Liver (tissue), 9 donors: Measurements from ENCODE around the gene KIF3B. TPM values are rescaled to one million over a fixed set of nuclear protein-coding genes. Genes with fewer than 3 reads are reported as not detected.

Experiments used
- DNase-seq: peaks from one replicate; pipeline ENCODE4 v3.0.0-alpha.2; 2017; ENCODE audit warnings: low spot score
- H3K27ac ChIP-seq, 2 donors: one replicate each; pipeline ENCODE4 v1.7.0; 2013; ENCODE audit warnings: inconsistent platforms in 2 of 2, low read length in 2 of 2, control low read depth in 1 of 2, low read depth in 1 of 2, mild to moderate bottlenecking in 1 of 2
- H3K27me3 ChIP-seq, 4 donors: one replicate each; pipeline versions ENCODE4 v1.6.1 to v1.7.0; 2013; ENCODE audit warnings: low read length in 3 of 4, inconsistent platforms in 1 of 4, mild to moderate bottlenecking in 1 of 4, moderate library complexity in 1 of 4; ENCODE audit not compliant: control insufficient read depth in 4 of 4, insufficient read depth in 4 of 4
- H3K36me3 ChIP-seq, 4 donors: one replicate each; pipeline versions ENCODE4 v1.6.1 to v1.7.0; 2013; ENCODE audit warnings: low read length in 3 of 4, mild to moderate bottlenecking in 3 of 4, low read depth in 1 of 4, moderate library complexity in 1 of 4; ENCODE audit not compliant: control insufficient read depth in 4 of 4, insufficient read depth in 3 of 4
- H3K4me1 ChIP-seq, 4 donors: one replicate each; pipeline versions ENCODE4 v1.6.1 to v1.7.0; 2013; ENCODE audit warnings: low read length in 3 of 4, mild to moderate bottlenecking in 3 of 4, moderate library complexity in 1 of 4; ENCODE audit not compliant: control insufficient read depth in 4 of 4, insufficient read depth in 4 of 4
- H3K4me3 ChIP-seq, 3 donors: one replicate each; pipeline versions ENCODE4 v1.6.1 to v1.7.0; 2013; ENCODE audit warnings: low read length in 3 of 3, control low read depth in 1 of 3, low read depth in 1 of 3, mild to moderate bottlenecking in 1 of 3
- H3K9ac ChIP-seq, 2 donors: one replicate each; pipeline ENCODE4 v1.7.0; 2013; ENCODE audit warnings: low read length in 2 of 2, mild to moderate bottlenecking in 2 of 2, moderate library complexity in 2 of 2, control low read depth in 1 of 2, low read depth in 1 of 2
- H3K9me3 ChIP-seq, 4 donors: one replicate each; pipeline versions ENCODE4 v1.6.1 to v1.7.0; 2013; ENCODE audit warnings: low read length in 3 of 4; ENCODE audit not compliant: control insufficient read depth in 4 of 4
- ATF3 ChIP-seq: IDR thresholded peaks from 2 replicates; pipeline ENCODE4 v1.6.1; 2016; ENCODE audit warnings: antibody characterized with exemption
- CTCF ChIP-seq: fragments of 150-350 bp; IDR thresholded peaks from 2 replicates; pipeline ENCODE4 v1.5.1; 2017; ENCODE audit warnings: improper control_type of control experiment, low read depth, low read length; ENCODE audit not compliant: missing input control
- EGR1 ChIP-seq, 2 donors: IDR thresholded peaks; 2 replicates each; pipeline ENCODE4 v1.6.1; 2016 to 2018; ENCODE audit warnings: antibody characterized with exemption in 2 of 2, low read depth in 2 of 2
- GABPA ChIP-seq, 2 donors: IDR thresholded peaks in 1 of 2; conservative IDR thresholded peaks in 1 of 2; 2 replicates each; pipeline ENCODE4 v1.6.1; 2016; ENCODE audit warnings: antibody characterized with exemption in 2 of 2, mild to moderate bottlenecking in 1 of 2, moderate library complexity in 1 of 2
- HNF4A ChIP-seq, 2 donors: conservative IDR thresholded peaks; 2 replicates each; pipeline ENCODE4 v1.6.1; 2016; ENCODE audit warnings: antibody characterized with exemption in 2 of 2, mild to moderate bottlenecking in 2 of 2
- HNF4G ChIP-seq: IDR thresholded peaks from 2 replicates; pipeline ENCODE4 v1.6.1; 2016; ENCODE audit warnings: antibody characterized with exemption
- JUND ChIP-seq, 2 donors: IDR thresholded peaks; 2 replicates each; pipeline ENCODE4 v1.6.1; 2016; ENCODE audit warnings: antibody characterized with exemption in 2 of 2
- MAX ChIP-seq: IDR thresholded peaks from 2 replicates; pipeline ENCODE4 v1.6.1; 2016; ENCODE audit warnings: antibody characterized with exemption
- NR2F2 ChIP-seq: IDR thresholded peaks from 2 replicates; pipeline ENCODE4 v1.6.1; 2016; ENCODE audit warnings: antibody characterized with exemption
- RXRA ChIP-seq, 2 donors: IDR thresholded peaks; 2 replicates each; pipeline ENCODE4 v1.6.1; 2017 to 2018; ENCODE audit warnings: antibody characterized with exemption in 2 of 2, mild to moderate bottlenecking in 1 of 2
- SP1 ChIP-seq: IDR thresholded peaks from 2 replicates; pipeline ENCODE4 v1.6.1; 2018; ENCODE audit warnings: antibody characterized with exemption, mild to moderate bottlenecking
- TAF1 ChIP-seq: conservative IDR thresholded peaks from 2 replicates; pipeline ENCODE4 v1.6.1; 2016; ENCODE audit warnings: antibody characterized with exemption, mild to moderate bottlenecking
- YY1 ChIP-seq: IDR thresholded peaks from 2 replicates; pipeline ENCODE4 v1.6.1; 2016; ENCODE audit warnings: antibody characterized with exemption, mild to moderate bottlenecking
- WGBS: extraction: QIAGEN DNeasy Blood & Tissue Kit; methylation state at CpG from one replicate; pipeline ENCODE4 v1.1.7; 2013; 5-methylcytosine and 5-hydroxymethylcytosine counted together
- polyA plus RNA-seq, 2 donors: library from polyadenylated mRNA; stranded (reverse) in 1 of 2; unstranded in 1 of 2; fragments of 200-250 nt in 1 of 2; fragments of >200 nt in 1 of 2; fragmentation: Nextera tagmentation in 1 of 2; extraction: Ambion mirVana in 1 of 2; gene quantifications; one replicate each; pipeline versions ENCODE4 v1.2.1 to v1.2.3, GENCODE V29; 2013 to 2015
- total RNA-seq, 2 donors: library from RNA; depleted of rRNA; stranded (reverse); fragments of >200 nt; gene quantifications; one replicate each; pipeline ENCODE4 v1.2.3, GENCODE V29; 2014
- TF ChIP-seq, protein P1 (sequence below): IDR thresholded peaks from 2 replicates; pipeline ENCODE4 v1.6.1; 2016; ENCODE audit warnings: antibody characterized with exemption, mild to moderate bottlenecking
- TF ChIP-seq, protein P2 (sequence below): IDR thresholded peaks from 2 replicates; pipeline ENCODE4 v1.6.1; 2016; ENCODE audit warnings: antibody characterized with exemption
- donor health status: healthy.
- donor health status: healthy.
- donor health status: healthy.
- donor health status: healthy.
- donor health status: healthy.

KIF3B gene
- total and polyA plus RNA-seq, 4 donors = 8.3 to 24.2 (median 12.9) TPM

DNA sequence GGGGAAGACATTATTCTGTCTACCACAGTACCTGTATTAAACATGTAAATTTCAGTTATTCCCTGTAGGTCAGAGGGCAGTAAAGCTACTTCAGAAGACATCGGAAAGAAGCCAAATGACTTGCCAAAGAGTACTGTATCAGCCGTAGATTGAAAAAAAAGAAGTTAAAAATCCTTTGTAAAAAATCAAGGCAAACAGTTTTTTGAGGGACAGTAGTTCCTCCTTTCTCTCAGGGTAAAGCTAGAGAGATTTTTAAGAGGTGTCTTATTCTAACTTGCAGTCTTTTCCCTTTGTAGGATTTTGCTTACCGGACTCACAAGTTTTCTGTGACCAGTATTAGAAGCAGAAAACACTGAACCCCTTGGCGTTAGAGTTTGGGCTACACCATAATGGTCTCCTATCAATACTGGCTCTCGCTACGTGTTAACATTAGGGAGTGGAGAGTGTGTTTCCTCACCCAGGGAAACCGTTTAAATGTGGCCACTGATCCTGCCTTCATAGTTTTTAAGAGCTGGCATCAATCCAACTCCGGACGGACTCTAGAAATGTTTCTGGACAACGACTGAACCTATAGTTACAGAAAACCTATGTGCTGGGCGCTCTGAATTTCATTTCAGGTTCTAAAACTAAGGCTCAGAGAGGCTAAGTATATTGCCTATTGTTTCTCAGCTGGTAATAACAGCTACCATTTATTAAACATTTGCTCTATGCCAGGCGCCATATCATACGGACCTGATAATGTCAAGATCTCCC, 79.3 kb downstream of the KIF3B start:
- Histone ChIP-seq H3K9me3 (no peaks in the 10 kb centered on the region), H3K27ac (peak overlapping the region; percentile 92 to 98), H3K36me3 (no peaks in the 10 kb centered on the region), H3K27me3 (no peaks in the 10 kb centered on the region), H3K4me3 (peak overlapping the region; percentile 65 to 98 (median 73)), H3K9ac (peak overlapping the region; percentile 40 to 61), H3K4me1 (peaks cover under 1 to 29% (median 11%) of the 10 kb centered on the region in 4 donors)
- TF ChIP-seq JUND (IDR thresholded peaks at IDR 0.05) (no peak), GABPA (IDR thresholded peaks at IDR 0.05 in 1 of 2, conservative IDR thresholded peaks at IDR 0.05 in 1 of 2) (no peak), RXRA (IDR thresholded peaks at IDR 0.05) (no peak), CTCF (no peak)
- TF ChIP-seq, protein P1, sequence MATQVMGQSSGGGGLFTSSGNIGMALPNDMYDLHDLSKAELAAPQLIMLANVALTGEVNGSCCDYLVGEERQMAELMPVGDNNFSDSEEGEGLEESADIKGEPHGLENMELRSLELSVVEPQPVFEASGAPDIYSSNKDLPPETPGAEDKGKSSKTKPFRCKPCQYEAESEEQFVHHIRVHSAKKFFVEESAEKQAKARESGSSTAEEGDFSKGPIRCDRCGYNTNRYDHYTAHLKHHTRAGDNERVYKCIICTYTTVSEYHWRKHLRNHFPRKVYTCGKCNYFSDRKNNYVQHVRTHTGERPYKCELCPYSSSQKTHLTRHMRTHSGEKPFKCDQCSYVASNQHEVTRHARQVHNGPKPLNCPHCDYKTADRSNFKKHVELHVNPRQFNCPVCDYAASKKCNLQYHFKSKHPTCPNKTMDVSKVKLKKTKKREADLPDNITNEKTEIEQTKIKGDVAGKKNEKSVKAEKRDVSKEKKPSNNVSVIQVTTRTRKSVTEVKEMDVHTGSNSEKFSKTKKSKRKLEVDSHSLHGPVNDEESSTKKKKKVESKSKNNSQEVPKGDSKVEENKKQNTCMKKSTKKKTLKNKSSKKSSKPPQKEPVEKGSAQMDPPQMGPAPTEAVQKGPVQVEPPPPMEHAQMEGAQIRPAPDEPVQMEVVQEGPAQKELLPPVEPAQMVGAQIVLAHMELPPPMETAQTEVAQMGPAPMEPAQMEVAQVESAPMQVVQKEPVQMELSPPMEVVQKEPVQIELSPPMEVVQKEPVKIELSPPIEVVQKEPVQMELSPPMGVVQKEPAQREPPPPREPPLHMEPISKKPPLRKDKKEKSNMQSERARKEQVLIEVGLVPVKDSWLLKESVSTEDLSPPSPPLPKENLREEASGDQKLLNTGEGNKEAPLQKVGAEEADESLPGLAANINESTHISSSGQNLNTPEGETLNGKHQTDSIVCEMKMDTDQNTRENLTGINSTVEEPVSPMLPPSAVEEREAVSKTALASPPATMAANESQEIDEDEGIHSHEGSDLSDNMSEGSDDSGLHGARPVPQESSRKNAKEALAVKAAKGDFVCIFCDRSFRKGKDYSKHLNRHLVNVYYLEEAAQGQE = no peak
- DNase-seq = no peak
- 37% methylated on average over 13 of the region's 13 CpGs for WGBS

DNA sequence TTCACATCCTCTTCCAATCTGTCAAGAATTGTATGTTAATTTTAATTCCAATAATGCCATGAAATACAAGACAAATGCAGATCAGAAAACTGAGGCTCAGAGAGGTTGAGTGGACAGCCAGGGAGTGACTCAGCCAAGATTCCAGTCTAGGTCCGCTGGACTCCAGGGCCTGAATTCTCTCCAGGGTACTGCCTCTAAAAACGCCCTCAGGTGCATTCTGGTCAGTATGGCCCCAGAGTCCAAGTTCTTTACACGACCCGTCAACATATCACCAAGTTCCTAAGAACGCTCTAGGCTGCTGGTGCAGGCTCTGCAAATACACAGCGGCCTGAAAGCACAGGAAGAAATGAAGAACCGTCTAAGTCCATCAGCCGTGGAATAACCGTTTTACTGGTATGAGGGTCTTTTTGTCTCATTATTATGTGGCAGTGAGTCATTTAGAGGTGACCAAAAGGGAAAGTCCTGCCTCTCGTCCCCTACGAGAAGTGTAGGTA, 80.0 kb downstream of the KIF3B start:
- Histone ChIP-seq H3K4me1 (peaks cover 5 to 29% (median 12%) of the 10 kb centered on the region in 4 donors), H3K27me3 (no peaks in the 10 kb centered on the region), H3K9ac (peak overlapping the region; percentile 40 to 61), H3K27ac (peak overlapping the region; percentile 92 to 98), H3K4me3 (peak overlapping the region; percentile 65 to 98 (median 73)), H3K9me3 (no peaks in the 10 kb centered on the region), H3K36me3 (no peaks in the 10 kb centered on the region)
- TF ChIP-seq, protein P2, sequence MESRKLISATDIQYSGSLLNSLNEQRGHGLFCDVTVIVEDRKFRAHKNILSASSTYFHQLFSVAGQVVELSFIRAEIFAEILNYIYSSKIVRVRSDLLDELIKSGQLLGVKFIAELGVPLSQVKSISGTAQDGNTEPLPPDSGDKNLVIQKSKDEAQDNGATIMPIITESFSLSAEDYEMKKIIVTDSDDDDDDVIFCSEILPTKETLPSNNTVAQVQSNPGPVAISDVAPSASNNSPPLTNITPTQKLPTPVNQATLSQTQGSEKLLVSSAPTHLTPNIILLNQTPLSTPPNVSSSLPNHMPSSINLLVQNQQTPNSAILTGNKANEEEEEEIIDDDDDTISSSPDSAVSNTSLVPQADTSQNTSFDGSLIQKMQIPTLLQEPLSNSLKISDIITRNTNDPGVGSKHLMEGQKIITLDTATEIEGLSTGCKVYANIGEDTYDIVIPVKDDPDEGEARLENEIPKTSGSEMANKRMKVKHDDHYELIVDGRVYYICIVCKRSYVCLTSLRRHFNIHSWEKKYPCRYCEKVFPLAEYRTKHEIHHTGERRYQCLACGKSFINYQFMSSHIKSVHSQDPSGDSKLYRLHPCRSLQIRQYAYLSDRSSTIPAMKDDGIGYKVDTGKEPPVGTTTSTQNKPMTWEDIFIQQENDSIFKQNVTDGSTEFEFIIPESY = no peak
- TF ChIP-seq GABPA (IDR thresholded peaks at IDR 0.05 in 1 of 2, conservative IDR thresholded peaks at IDR 0.05 in 1 of 2) (no peak), YY1 (no peak), ATF3 (no peak), HNF4A (conservative IDR thresholded peaks at IDR 0.05) (peak; percentile 86 to 97), HNF4G (peak; percentile 70), NR2F2 (no peak), MAX (no peak), CTCF (no peak), EGR1 (IDR thresholded peaks at IDR 0.05; ENCODE audit: low read depth in 2 of 2) (no peak), JUND (IDR thresholded peaks at IDR 0.05) (peak; percentile 51 to 57), SP1 (no peak), TAF1 (no peak), RXRA (IDR thresholded peaks at IDR 0.05) (peak in 1 of 2 donors; percentile 35)
- TF ChIP-seq, protein P1 = no peak
- no peak for DNase-seq
- 1% methylated on average over 11 of the region's 11 CpGs for WGBS
